Loucy (cell line): ENCODE results near the gene SLFN5.

Source experiments
- H2AFZ ChIP-seq: fragments of 200-600 bp; sonication (generic); 2 replicates; pipeline ENCODE4 v1.6.0; 2016; ENCODE audit warnings: antibody characterized with exemption, mild to moderate bottlenecking, low read length, moderate library complexity
- H3F3A ChIP-seq: fragments of 200-600 bp; 2 replicates; pipeline ENCODE4 v1.6.0; 2016; ENCODE audit warnings: antibody characterized with exemption, low read depth, mild to moderate bottlenecking
- H3K27me3 ChIP-seq: fragments of 200-600 bp; sonication (generic); 2 replicates; pipeline ENCODE4 v1.6.1; 2014; ENCODE audit warnings: low read length, mild to moderate bottlenecking; ENCODE audit not compliant: insufficient read depth, poor library complexity, severe bottlenecking
- H3K36me3 ChIP-seq: fragments of 200-600 bp; sonication (generic); 2 replicates; pipeline ENCODE4 v1.6.1; 2016; ENCODE audit warnings: low read length; ENCODE audit not compliant: insufficient read depth
- H3K4me1 ChIP-seq: fragments of 200-600 bp; sonication (generic); 2 replicates; pipeline ENCODE4 v1.5.1; 2014; ENCODE audit warnings: low read length, mild to moderate bottlenecking; ENCODE audit not compliant: insufficient read depth, poor library complexity, severe bottlenecking
- H3K4me2 ChIP-seq: fragments of 200-600 bp; sonication (generic); 2 replicates; pipeline ENCODE4 v1.6.0; 2014; ENCODE audit warnings: antibody characterized with exemption, low read length, low read depth, mild to moderate bottlenecking; ENCODE audit not compliant: poor library complexity, severe bottlenecking
- H3K4me3 ChIP-seq: fragments of 200-600 bp; sonication (generic); 2 replicates; pipeline ENCODE4 v1.5.1; 2014; ENCODE audit warnings: low read length, mild to moderate bottlenecking, mixed read lengths; ENCODE audit not compliant: poor library complexity, severe bottlenecking
- H3K79me2 ChIP-seq: fragments of 200-600 bp; sonication (generic); 2 replicates; pipeline ENCODE4 v1.6.1; 2014; ENCODE audit warnings: low read length; ENCODE audit not compliant: insufficient read depth
- H3K9ac ChIP-seq: fragments of 200-600 bp; sonication (generic); 2 replicates; pipeline ENCODE4 v1.6.0; 2014; ENCODE audit warnings: mild to moderate bottlenecking, low read depth, low read length, moderate library complexity; ENCODE audit not compliant: poor library complexity, severe bottlenecking
- H3K9me2 ChIP-seq: fragments of 200-600 bp; sonication (generic); replicated peaks from 2 replicates; pipeline ENCODE4 v1.6.1; 2016; ENCODE audit warnings: low read depth, low read length, mixed read lengths
- H3K9me3 ChIP-seq: fragments of 200-600 bp; sonication (generic); 2 replicates; pipeline ENCODE4 v1.6.1; 2014; ENCODE audit warnings: mild to moderate bottlenecking, antibody characterized with exemption, low read length, low read depth; ENCODE audit not compliant: insufficient read depth
- H4K20me1 ChIP-seq: fragments of 200-600 bp; sonication (generic); 2 replicates; pipeline ENCODE4 v1.6.0; 2014; ENCODE audit warnings: antibody characterized with exemption, low read length, mild to moderate bottlenecking; ENCODE audit not compliant: insufficient read depth, poor library complexity, severe bottlenecking
- EZH2phosphoT487 ChIP-seq: fragments of 200-600 bp; IDR thresholded peaks from 2 replicates; pipeline ENCODE4 v1.6.1; 2018; ENCODE audit warnings: antibody characterized with exemption, mild to moderate bottlenecking, moderate library complexity, borderline replicate concordance
- TF ChIP-seq, protein P1 (sequence below): fragments of 200-600 bp; sonication (generic); conservative IDR thresholded peaks from 2 replicates; pipeline ENCODE4 v1.5.1; 2014; ENCODE audit warnings: mild to moderate bottlenecking, antibody characterized with exemption, low read length

Gene SLFN5

DNA sequence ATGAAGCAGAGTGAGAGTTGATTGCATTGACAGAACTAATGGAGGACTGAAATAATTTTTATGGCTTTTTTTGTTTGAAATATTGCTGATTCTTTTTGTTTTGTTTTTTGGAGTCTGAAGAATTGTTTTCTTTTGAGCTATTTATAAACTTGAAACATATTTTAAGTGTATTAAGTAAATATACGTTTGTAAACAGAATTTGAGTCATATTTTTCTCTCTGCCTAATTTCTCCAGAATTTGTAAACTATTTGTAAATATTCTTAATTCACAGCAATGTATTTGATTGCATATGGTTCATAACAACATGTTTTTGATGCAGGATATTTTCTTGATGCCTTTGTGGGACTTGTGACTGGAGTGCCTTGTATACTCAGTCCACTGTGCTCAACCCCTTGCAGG lies 79.9 kb downstream of the SLFN5 start:
- no peaks in the 10 kb centered on the region for H3K27me3 ChIP-seq
- no peak overlapping the region for H2AFZ ChIP-seq
- H3K9ac ChIP-seq, result no peak overlapping the region
- no peaks in the 10 kb centered on the region for H3K36me3 ChIP-seq
- H3K9me3 ChIP-seq, result no peaks in the 10 kb centered on the region
- H3K9me2 ChIP-seq, result no peaks in the 10 kb centered on the region
- no peaks in the 10 kb centered on the region for H4K20me1 ChIP-seq
- H3K4me1 ChIP-seq, result no peaks in the 10 kb centered on the region
- H3K4me2 ChIP-seq, result no peak overlapping the region
- no peaks in the 10 kb centered on the region for H3K79me2 ChIP-seq
- H3F3A ChIP-seq, result no peaks in the 10 kb centered on the region
- TF ChIP-seq EZH2phosphoT487, result no peak
- TF ChIP-seq, protein P1, sequence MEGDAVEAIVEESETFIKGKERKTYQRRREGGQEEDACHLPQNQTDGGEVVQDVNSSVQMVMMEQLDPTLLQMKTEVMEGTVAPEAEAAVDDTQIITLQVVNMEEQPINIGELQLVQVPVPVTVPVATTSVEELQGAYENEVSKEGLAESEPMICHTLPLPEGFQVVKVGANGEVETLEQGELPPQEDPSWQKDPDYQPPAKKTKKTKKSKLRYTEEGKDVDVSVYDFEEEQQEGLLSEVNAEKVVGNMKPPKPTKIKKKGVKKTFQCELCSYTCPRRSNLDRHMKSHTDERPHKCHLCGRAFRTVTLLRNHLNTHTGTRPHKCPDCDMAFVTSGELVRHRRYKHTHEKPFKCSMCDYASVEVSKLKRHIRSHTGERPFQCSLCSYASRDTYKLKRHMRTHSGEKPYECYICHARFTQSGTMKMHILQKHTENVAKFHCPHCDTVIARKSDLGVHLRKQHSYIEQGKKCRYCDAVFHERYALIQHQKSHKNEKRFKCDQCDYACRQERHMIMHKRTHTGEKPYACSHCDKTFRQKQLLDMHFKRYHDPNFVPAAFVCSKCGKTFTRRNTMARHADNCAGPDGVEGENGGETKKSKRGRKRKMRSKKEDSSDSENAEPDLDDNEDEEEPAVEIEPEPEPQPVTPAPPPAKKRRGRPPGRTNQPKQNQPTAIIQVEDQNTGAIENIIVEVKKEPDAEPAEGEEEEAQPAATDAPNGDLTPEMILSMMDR, result no peak
- H3K4me3 ChIP-seq, result no peak overlapping the region
